LHCN-M2 (cell line): ENCODE measurements around the gene NPIPA8. TPM values are rescaled to one million over a fixed set of nuclear protein-coding genes. Genes with fewer than 3 reads are reported as not detected.
"Not testable (repeated sequence)": the region's sequence is repeated elsewhere in the genome, so short reads cannot be mapped to it uniquely, and the experiment has no call there.

Source experiments
- DNase-seq: peaks from one replicate; pipeline ENCODE4 v3.0.0-alpha.2; 2012; ENCODE audit warnings: low read depth
- polyA plus RNA-seq: library from polyadenylated mRNA; unstranded; fragments of >200 nt; gene quantifications from one replicate; pipeline ENCODE4 v1.2.1, GENCODE V29; 2012; ENCODE audit warnings: missing spikeins
- total RNA-seq: library from RNA; depleted of rRNA; stranded (reverse); fragments of >200 nt; gene quantifications from 2 replicates; pipeline ENCODE4 v1.2.3, GENCODE V29; 2014; rRNA removed

NPIPA8 gene
- 36.5 TPM in 1 of 2 replicates, not detected in the other for total RNA-seq
- 0.12 TPM for polyA plus RNA-seq

DNA sequence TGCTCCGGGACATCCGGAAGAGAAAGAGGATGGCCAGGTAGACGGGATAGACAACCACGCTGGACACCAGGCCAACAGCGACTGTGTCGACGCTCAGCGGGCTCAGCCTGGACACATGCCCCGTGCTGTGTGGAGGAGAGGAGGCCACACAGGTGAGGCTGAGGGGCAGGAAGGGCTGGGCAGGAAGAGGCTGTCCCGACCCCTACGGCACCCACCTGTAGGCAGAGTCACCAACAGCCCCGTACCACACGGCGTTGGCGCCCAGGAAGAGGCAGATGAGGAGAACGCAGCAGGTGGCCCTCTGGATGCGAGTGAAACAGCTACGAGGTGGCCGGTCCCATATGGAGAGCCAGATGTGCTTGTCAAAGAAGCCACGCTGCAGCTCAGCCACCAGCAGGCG lies at the start of gene NPIPA8:
Gene NPIPA8 (minus strand): TSS at position 101 of the 400 bp plus-strand sequence. CDS start 4,074 bp downstream, outside the sequence.
- not testable (repeated sequence) for DNase-seq

DNA sequence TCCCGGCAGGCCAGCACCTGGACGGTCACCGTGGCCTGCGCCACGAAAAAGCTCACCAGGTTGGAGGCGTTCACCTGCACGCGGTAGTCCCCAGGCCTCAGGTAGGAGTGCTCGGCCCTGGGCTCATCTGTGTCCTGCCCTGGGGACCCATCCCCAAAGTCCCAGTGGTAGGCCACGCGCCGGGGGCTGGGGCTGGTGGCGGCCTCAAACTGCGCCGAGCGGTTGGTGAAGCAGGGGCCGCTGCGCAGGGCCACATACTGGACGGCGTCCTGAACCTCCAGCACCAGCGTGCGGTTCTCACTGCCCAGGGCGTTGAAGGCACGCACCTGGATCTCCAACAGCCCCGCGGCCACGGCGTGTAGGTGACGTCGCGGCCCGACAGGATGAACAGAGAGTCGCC lies 48.7 kb upstream of the NPIPA8 start:
- DNase-seq: not testable (repeated sequence)

DNA sequence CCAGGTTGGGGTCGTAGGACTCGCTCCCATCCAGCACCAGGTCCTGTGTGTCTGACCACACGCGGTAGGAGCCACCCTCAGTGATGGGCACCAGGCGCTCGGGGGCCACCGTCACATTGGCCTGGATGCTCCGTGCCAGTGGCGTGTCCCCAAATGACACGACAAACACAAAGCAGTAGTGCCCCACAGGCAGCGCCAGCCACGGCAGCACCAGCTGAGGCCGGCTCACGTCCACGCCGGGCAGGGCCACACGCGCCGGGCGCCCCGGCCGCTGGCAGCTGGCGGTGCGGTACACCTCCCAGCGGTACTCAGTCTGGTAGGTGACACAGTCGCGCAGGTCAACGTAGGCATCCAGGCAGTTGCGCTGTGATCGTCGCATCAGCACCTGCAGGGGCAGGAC lies 48.3 kb upstream of the NPIPA8 start:
- DNase-seq: not testable (repeated sequence)

DNA sequence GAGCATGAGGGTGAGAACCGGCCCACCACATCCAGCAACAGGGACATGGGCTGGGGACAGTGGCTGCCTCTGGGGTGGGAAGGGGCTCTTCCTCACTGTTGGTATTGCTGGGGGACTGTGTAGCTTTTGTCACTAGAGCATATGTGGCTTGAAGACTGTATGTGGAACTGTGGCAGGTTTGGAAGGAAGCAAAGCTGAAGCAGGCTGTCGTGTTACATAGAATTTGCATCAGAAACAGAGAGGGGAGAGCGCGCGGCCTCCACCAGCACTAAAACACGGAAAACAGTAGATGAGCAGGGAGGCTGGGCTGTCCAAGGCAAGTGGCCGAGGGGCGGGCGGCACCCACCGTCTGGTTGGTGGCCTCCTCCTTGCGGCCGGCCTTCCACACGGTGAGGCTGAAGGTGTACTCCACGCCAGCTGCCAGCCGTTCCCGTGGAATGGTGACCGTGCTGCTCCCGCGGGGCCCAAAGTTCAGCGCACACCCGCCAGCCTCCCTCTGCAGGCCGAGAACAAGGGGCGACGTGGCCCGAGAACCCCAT lies 47.6 kb upstream of the NPIPA8 start:
- DNase-seq: not testable (repeated sequence)

DNA sequence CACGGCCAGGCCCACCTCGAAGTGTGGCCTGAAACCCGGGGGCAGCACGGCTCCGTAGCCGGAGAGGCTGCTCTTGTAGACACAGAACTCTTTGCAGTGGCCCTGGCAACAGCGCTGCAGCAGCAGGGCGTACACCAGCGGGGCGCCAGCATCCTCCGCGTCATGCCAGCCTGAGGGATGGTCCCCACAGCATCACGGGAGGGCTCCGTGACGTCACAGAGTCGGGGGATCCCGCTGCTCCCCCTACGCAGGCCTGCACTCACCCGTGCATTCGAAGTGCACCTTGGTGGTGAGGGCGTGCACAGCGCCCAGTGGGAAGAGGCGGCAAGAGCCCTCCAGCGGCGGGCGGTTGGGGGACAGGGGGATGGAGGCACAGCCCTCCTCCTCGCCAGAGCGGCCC lies 46.2 kb upstream of the NPIPA8 start:
- not testable (repeated sequence) for DNase-seq

DNA sequence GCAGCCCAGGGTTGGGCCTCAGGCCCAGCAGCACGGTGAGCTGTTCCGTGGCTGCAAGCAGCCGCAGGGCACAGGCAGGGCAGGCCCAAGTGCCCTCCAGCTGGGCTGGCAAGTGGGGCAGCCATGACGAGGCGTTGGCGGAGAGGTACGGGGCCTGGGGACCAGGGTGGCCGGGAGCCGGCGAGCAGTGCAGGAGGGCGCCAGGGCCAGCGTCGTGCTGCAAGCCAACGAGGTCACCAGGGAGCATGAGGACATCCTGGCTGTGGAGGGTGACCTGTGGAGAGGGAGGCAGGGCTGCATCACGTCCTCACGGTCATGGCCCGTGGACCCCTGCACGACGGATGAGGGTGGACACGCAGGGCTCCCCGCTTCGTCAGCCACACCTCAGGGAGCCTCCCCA lies 11.2 kb upstream of the NPIPA8 start:
- not testable (repeated sequence) for DNase-seq

DNA sequence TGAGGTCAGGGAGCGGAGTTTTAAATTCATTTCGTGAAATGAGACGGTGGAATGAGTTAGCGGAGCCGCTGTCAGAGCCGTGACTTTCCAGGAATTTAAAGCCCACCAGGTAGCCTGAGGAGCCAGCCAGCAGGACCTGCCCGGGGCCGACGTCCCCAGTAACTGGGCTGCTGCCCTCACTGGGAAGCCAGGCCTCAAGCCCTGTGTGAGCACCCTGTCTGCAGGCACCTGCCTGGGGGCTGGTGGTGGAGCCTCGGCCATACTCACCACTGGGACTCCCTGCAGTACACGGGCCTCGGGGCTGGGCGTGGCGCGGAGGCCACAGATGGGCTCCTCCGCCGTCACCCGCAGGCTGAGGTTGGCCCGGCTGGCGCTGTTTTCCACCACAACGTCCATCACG lies 10.5 kb upstream of the NPIPA8 start:
- not testable (repeated sequence) for DNase-seq

DNA sequence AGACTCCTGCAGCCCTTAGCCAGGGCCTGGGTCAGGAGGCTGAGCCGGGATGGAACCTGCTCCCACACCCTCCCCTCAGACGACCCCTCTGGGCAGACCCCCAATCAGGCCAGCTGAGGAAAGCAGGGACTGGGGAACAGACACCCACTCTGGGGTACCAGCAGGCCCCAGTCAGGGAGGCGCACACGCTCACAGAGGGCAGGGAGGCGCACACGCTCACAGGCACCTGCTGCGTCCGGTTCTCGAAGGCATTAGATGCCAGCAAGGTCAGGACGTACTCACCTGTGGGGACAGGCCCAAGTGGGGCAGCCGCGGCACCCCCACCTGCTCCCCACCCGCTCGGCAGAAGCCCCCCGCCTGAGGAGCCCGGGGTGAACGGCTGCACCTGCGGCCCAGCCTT lies 8.1 kb upstream of the NPIPA8 start:
- DNase-seq: not testable (repeated sequence)

DNA sequence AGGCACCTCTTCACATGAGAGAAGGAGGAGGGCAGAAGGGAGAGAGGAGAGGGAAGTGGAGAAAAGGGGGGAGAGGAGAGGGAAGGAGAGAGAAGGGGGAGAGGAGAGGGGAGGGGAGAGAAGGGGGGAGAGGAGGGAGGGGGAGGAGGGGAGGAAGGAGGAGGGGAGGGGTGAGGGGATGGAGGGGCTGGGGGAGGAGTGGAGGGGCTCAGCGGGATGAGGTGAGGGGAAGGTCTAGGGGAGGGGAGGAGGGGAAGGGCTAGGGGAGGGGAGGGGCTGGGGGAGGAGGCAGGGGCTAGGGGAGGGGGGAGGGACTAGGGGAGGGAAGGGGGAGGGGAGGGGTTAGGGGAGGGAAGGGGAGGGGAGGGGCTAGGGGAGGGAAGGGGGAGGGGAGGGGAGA lies 5.5 kb upstream of the NPIPA8 start:
- not testable (repeated sequence) for DNase-seq

DNA sequence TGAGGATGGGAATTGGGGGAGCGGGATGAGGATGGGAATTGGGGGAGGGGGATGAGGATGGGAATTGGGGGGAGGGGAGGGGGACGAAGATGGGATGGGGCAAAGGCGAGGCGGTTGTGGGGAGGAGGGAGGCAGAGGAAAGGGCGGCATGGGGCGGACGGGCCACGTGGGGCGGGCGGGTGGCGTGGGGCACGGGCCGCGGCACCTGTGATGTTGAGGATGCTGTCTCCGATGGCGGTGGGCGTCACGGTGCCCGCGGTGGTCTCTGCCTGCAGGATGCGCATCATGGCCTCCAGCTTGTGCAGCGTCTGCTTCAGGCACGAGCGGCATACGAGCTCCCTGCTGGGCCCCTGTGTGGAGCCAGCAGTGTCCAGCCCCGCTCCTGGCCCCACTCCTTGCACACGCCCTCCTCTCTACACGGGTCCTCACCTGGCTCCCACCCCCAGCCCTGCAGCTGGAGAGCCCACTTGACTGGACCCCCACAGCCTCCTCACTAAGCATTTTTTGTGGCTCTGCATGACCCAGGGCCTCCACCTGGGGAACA lies 5.0 kb upstream of the NPIPA8 start:
- not testable (repeated sequence) for DNase-seq

DNA sequence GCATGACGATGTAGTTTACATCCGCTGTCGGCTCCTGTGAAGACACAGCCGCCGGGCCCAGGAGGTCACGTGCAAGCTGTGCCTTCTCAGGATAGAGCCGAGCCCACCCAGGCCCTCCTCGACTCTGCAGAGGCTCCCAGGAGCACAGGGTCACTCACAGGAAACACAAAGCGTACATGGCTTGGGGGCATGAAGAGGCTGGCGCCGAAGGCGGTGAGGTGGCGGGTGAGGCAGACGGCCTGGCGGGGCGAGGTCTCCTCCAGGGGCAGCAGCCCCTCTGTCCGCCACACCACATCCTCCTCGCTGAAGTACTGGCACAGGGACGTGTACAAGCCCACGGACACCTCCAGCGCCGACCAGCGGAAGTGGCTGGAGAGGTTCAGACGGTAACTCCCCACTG lies 2.7 kb upstream of the NPIPA8 start:
- not testable (repeated sequence) for DNase-seq

DNA sequence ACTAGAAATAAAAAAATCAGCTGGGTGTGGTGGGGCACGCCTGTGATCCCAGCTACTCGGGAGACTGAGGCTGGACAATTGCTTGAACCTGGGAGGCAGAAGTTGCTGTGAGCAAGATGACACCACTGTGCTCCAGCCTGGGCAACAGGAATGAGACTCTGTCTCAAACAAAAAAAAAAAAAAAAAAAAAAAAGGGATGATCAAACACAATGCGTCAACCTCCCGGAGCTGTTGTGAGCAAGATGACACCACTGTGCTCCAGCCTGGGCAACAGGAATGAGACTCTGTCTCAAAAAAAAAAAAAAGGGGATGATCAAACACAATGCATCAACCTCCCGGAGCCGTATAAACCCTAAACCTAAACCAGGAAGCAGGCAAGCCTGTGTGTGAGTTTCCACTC lies 24.7 kb downstream of the NPIPA8 start:
- DNase-seq: not testable (repeated sequence)

DNA sequence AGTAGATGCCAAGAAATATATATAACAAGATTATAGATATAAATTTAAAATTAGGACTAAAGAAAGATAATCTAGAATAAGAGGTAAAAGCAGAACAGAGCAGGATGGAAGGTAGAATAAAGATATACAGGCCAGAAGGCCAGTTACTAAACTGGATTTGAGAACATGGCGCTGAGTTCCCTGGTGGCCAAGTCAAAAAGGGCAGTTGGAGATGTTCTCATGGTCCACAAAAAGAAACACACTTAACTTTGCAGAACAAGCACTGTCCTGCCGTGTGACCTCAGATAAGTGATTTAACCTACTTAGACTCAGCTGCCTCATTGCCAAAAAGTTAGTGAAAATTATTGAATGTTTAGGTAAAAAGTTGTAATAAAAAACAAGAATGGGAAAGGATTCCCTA lies 27.4 kb downstream of the NPIPA8 start:
- DNase-seq: not testable (repeated sequence)

DNA sequence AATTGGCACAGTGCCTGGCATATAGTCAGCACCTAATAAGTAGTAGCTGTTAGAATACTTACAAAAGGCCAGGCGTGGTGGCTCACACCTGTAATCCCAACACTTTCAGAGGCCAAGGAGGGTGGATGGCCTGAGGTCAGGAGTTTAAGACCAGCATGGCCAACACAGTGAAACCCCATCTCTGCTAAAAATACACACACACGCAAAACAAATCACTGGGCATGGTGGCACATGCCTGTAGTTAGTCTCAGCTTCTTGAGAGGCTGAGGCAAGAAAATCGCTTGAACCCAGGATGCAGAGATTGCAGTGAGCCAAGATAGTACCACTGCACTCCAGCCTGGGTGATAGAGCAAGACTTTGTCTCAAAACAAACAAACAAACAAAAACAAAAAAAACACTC lies 29.3 kb downstream of the NPIPA8 start:
- DNase-seq: not testable (repeated sequence)

DNA sequence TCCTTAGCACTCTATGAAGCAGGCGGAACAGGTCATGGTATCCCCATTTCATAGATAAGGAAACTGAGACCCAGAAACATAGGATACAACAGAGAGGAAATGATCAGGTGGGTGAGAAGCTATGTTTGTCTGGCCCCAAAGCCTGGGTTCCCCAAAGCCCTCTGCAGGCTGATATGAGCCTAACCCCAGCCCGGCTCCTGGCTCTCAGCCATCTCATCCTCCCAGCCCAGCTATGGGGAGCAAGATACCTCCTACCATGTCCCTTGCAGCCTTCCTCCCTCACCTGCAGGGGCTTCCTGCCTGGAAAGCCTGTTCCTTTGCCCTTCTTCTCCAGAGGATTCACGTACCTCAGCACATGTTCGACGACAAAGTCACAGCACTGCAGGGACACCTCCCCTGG lies 30.5 kb downstream of the NPIPA8 start:
- not testable (repeated sequence) for DNase-seq

DNA sequence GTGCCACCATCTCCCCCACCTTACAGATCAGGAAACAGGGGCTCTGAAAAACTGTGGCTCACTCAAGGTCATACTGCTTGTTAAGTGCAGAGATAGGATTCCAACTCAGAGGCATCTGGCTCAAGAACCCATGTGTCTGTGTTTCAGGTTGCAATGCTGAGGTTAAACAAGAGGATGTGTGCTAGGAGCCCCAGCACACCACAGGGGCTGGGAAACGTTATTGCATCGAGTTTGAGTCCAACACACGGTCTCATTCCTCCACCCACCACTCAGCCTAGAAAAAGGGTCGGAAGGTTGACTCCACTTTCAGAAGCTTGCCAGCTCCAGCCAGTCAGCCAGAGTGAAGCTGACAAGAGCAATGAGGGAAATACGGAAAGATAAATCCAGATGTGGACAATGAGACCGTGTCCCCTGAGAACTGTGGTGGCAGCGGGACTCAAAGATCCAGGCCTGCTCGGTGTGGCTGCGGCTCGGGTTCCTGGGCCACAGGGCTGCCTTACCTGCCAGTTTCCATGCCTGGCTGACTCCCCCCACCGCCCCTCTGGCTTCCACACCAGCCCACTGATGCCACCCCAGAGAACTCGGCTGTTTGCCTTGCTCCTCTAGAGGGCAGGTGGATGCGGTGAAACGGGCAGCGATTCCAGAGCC lies 33.4 kb downstream of the NPIPA8 start:
- not testable (repeated sequence) for DNase-seq

DNA sequence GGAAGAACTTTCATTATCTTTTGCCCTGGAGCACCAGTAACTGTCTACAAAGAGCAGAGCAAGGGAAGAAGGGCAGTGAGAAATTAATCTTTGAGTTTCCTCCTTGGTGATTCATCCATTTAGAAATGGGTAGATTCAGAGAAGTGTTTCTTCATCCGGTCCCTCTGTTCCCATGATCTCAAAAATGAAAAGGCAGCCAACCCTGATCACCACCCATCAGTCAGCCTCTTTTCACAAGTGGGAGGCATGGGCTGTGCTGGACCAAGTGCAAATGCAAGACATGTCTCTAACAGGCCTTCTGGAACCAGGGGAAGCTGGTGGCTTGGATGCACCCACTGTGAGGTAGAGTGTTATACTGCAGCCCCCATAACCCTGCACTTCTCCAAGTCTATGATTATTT lies 38.8 kb downstream of the NPIPA8 start:
- DNase-seq: not testable (repeated sequence)

DNA sequence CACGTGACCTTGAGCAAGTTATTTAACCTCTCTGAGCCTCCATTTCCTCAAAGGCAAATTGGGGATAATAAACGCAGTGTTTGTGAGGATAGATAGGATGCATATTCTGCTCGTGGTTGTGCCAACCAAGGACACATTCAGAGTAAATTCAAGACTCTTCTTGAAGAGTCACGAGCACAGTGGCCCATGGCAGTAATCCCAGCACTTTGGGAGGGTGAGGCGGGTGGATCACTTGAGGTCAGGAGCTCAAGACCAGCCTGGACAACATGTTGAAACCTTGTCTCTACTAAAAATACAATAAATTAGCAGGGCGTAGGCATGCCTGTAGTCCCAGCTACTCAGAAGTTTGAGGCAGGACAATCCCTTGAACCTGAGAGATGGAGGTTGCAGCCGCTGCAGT lies 39.6 kb downstream of the NPIPA8 start:
- not testable (repeated sequence) for DNase-seq

DNA sequence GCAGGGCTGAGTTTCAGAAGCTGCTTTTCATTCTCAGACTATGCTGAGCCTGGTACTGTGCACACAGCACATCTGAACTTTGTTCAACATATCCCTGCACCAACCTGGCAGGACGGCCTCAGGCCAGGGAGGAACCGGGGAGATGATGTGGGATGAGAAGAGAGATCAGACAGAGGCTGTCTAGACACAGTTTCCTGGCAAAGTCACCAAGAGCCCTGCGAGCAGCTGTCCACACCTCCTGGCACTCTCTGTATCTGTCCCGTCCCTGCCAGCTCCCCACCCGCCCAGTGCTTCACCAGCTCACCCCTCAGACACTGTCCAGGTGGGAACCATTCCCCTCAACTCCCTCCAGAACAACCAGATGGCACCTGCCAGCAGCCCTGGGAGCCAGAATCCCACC lies 42.2 kb downstream of the NPIPA8 start:
- DNase-seq: not testable (repeated sequence)

DNA sequence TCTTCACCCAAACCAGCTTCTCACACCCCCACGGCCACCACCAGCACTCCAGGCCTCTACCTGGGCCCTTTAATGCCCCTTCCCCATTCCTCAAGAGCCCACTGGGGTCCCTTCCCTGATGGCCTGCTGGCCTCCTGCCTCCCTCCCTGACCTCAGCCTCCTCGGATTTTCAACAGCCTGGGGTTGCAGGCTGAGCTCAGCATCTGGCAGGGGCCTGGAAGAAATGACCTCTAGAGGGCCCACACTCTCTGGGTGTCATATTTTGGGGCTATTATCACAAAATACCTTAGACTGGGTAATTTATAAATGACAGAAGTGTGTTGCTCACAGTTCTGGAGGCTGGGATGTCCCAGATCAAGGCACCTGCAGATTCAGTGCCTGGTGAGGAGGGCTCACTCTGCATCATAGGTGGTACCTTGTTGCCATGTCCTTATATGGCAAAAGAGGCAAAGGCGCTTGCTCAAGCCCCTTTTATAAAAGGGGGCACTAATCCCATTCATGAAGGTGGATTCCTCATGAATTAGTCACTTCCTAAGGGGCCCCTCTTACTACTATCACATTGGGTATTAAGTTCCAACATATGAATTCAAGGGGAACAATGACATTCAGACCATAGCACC lies 43.1 kb downstream of the NPIPA8 start:
- not testable (repeated sequence) for DNase-seq

DNA sequence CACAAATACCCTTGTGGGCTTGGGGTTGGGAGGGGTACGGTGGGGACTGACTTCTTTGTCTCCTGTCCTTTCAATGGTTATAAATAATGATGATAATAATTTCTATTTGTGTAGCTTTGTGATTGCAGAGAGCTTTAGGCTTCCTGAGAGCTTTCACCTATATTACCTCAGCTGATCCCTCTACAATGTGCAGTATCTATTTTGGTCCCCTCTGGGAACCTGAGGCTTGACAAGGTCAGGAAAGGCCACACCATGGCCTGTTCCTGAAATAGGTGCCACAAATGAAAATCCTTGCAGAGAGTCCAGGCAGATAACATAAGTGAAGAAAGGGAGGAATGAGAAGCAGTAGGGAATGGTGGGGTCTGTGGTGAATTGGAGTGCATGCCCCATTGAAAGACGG lies 45.6 kb downstream of the NPIPA8 start:
- not testable (repeated sequence) for DNase-seq

DNA sequence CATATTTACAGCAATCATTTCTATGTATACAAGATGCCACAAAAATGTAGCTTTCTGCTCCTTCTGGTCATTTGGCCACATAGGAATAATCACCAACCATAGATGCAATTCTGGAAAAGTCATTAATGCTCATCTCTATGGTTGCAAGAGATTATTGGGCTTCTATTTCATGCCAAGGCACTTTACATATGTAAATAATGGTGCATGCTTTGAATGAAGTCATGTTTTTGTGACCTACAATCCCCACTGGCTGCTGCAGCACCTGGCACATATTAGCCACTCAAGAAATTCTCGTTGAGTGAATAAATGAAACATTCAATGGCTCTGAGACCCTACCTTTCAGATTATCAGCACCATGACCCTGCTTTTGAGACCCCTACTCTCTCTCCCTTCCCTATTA lies 50.2 kb downstream of the NPIPA8 start:
- DNase-seq: not testable (repeated sequence)

DNA sequence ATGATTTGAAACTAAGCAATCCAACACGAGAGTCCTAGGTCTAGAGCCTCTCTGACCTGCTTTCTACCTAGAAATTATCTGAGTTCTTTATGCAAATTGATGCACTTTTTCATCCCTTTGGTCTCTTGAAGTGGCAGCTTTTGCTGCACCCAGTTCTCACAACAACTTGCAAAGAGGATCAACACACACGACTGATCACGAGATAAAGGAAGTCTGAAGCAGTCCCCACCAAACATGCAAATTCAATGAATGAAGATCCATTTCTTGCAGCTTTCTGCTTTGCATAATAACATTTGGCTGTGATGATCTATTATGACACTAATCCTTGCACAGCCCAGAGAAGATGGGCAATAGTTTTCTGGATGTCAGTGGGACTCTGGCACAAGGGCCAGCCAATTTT lies 56.2 kb downstream of the NPIPA8 start:
- not testable (repeated sequence) for DNase-seq
